Measurements from ENCODE around the gene TMEM232.

DNA sequence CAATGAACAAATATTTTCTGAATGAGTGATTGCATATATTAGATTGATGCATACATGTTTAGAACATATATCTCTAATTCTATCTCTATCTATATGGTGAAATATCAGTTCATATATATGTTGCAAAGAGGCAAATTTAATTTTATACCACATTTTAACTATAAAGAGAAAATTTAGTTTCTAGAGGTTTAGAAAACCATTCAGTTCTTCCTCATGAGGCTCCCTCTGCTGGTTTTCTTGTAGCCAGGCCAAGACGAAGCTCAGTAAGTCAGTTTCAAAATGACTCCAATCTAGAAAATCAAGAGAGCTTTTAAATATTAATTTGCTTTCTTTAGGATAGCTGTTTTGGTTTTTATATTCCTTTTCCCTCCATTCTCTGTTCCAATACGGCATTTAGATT lies 312.1 kb downstream of the TMEM232 start:
- TF ChIP-seq SAFB (IDR thresholded peaks at IDR 0.05; ENCODE audit: borderline replicate concordance, low read depth, low read length) (no peak), POLR2A (conservative IDR thresholded peaks at IDR 0.05) (no peak), YY1 (IDR thresholded peaks at IDR 0.05; ENCODE audit: borderline replicate concordance in 1 of 3, control insufficient read depth in 1 of 3, extremely low read depth in 1 of 3, insufficient read depth in 3 of 3, insufficient read length in 1 of 3, insufficient replicate concordance in 2 of 3, low read depth in 1 of 3, low read length in 2 of 3) (no peak)
- TF ChIP-seq, protein P1, sequence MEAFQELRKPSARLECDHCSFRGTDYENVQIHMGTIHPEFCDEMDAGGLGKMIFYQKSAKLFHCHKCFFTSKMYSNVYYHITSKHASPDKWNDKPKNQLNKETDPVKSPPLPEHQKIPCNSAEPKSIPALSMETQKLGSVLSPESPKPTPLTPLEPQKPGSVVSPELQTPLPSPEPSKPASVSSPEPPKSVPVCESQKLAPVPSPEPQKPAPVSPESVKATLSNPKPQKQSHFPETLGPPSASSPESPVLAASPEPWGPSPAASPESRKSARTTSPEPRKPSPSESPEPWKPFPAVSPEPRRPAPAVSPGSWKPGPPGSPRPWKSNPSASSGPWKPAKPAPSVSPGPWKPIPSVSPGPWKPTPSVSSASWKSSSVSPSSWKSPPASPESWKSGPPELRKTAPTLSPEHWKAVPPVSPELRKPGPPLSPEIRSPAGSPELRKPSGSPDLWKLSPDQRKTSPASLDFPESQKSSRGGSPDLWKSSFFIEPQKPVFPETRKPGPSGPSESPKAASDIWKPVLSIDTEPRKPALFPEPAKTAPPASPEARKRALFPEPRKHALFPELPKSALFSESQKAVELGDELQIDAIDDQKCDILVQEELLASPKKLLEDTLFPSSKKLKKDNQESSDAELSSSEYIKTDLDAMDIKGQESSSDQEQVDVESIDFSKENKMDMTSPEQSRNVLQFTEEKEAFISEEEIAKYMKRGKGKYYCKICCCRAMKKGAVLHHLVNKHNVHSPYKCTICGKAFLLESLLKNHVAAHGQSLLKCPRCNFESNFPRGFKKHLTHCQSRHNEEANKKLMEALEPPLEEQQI (IDR thresholded peaks at IDR 0.05) = no peak
- TF ChIP-seq, protein P2, sequence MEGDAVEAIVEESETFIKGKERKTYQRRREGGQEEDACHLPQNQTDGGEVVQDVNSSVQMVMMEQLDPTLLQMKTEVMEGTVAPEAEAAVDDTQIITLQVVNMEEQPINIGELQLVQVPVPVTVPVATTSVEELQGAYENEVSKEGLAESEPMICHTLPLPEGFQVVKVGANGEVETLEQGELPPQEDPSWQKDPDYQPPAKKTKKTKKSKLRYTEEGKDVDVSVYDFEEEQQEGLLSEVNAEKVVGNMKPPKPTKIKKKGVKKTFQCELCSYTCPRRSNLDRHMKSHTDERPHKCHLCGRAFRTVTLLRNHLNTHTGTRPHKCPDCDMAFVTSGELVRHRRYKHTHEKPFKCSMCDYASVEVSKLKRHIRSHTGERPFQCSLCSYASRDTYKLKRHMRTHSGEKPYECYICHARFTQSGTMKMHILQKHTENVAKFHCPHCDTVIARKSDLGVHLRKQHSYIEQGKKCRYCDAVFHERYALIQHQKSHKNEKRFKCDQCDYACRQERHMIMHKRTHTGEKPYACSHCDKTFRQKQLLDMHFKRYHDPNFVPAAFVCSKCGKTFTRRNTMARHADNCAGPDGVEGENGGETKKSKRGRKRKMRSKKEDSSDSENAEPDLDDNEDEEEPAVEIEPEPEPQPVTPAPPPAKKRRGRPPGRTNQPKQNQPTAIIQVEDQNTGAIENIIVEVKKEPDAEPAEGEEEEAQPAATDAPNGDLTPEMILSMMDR (IDR thresholded peaks at IDR 0.05 in 2 of 3, conservative IDR thresholded peaks at IDR 0.05 in 1 of 3; ENCODE audit: insufficient read depth in 2 of 3, low read depth in 1 of 3, low read length in 3 of 3) = no peak
- TF ChIP-seq, protein P3, sequence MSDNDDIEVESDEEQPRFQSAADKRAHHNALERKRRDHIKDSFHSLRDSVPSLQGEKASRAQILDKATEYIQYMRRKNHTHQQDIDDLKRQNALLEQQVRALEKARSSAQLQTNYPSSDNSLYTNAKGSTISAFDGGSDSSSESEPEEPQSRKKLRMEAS (CRISPR knock-in tag; IDR thresholded peaks at IDR 0.05) = no peak
- TF ChIP-seq, protein P4, sequence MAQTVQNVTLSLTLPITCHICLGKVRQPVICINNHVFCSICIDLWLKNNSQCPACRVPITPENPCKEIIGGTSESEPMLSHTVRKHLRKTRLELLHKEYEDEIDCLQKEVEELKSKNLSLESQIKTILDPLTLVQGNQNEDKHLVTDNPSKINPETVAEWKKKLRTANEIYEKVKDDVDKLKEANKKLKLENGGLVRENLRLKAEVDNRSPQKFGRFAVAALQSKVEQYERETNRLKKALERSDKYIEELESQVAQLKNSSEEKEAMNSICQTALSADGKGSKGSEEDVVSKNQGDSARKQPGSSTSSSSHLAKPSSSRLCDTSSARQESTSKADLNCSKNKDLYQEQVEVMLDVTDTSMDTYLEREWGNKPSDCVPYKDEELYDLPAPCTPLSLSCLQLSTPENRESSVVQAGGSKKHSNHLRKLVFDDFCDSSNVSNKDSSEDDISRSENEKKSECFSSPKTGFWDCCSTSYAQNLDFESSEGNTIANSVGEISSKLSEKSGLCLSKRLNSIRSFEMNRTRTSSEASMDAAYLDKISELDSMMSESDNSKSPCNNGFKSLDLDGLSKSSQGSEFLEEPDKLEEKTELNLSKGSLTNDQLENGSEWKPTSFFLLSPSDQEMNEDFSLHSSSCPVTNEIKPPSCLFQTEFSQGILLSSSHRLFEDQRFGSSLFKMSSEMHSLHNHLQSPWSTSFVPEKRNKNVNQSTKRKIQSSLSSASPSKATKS (CRISPR knock-in tag; IDR thresholded peaks at IDR 0.05) = no peak
